GM21825 (cell line): ENCODE measurements around the gene CLEC2D.
"Not testable (repeated sequence)": the region's sequence is repeated elsewhere in the genome, so short reads cannot be mapped to it uniquely, and the experiment has no call there.

Source experiments
- ATAC-seq: cut with Tn5 transposase; IDR thresholded peaks from one replicate; pipeline ENCODE4 v1.9.1; 2021; ENCODE audit warnings: mild to moderate bottlenecking, moderate library complexity; ENCODE audit not compliant: unreplicated experiment

The CLEC2D gene

DNA sequence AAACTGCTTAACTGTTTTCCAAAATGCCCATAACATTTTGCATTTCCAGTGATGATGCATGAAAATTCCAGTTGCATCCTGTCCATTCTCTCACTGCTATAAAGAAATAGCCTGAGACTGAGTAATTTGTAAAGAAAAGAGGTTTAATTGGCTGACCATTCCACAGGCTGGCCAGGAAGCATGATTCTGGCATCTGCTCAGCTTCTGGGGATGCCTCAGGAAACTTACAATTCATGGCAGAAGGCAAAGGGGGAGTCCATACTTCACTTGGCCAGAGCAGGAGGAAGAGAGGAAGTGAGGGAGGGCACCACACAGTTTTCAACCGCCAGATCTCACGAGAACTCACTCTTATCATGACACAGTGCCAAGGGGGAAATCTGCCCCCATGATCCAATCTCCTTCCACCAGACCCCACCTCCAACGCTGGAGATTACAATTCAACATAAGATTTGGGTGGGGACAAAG is 18.2 kb upstream of the CLEC2D start:
- ATAC-seq = no peak

DNA sequence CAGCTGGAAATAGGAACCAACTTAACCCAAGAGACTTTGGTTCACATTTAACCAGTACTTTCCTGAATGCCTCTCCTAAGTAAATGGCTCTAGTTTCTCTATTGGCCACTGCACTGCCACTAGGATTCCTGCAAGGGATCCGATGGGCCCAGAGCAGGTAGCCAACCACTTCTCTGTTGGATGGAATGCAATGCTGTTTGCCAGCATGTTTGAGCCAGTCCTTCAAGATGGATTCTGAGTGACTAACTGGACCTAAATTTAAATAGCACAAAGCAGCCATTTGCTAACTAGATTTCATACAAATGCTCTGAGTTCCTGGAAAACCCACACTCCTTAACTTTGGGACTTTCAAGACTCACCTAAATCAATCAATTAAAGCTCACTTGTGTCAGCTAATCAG is 9.5 kb upstream of the CLEC2D start:
- ATAC-seq = no peak

- ATAC-seq = no peak
Measured at GRCh38 chr12:9661720-9662119, 7.8 kb upstream of the CLEC2D start.

DNA sequence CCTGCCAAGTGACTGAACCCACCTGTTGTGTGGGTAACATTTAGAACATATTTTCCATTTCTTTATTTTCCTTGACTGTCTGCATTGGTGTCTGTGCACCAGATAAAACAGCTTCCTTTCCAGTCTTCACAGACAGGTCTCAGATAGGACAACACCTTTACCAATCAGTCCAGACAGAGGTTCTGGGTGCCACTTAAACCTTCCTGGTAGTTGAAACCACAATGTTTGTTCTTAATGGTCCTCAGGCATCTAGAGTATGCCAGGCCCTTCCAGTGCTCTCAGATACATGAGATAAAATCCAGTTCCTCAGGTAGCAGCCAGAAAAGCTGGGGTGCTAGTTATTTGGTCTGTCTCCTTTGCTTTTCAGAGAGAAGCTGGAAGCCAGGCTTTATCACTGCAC is 7.0 kb upstream of the CLEC2D start:
- ATAC-seq = no peak

DNA sequence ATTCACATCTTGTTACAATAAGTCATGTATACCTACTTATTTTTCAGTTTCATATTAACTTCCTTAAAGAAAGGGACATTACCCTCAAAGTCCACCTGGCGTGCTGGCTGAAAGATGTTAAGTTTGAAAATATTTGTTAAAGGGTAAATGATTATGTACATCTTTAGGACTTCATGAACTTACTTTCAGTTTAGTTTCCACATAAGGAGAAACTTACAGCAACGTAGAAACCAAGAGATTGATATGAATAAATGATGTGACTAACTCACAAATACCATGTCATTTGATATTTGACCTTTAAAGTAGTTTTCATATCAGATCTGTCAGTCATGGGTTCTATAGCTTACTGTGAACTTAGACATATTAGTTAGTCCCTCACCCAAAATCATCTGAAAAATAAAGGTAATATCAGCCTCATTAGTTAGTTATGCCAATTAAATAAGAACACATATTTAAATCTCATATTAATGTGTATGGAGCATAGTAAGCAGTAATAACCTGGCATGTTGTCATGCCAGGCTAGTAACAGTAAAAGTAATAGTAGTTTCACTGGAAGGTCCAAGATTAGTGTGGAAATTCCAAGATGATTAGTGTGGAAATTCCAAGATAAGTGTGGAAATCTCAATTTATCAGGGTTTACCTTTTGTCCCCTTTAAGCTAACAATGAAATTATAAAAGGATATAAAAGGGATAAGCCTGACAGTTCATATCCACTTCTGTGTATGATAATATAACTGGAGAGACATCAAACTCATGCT is 1.9 kb upstream of the CLEC2D start:
- peak; percentile 52 for ATAC-seq

GRCh38 chr12:9668161-9669018 is 1.1 kb upstream of the CLEC2D start:
- no peak for ATAC-seq

- ATAC-seq = no peak
Measured at GRCh38 chr12:9669019-9669326, 540 bp upstream of the CLEC2D start.

GRCh38 chr12:9672340-9672739 is 2.8 kb downstream of the CLEC2D start:
- not testable (repeated sequence) for ATAC-seq

- peak; percentile 39 for ATAC-seq
Measured at GRCh38 chr12:9673404-9674225, 4.1 kb downstream of the CLEC2D start.

DNA sequence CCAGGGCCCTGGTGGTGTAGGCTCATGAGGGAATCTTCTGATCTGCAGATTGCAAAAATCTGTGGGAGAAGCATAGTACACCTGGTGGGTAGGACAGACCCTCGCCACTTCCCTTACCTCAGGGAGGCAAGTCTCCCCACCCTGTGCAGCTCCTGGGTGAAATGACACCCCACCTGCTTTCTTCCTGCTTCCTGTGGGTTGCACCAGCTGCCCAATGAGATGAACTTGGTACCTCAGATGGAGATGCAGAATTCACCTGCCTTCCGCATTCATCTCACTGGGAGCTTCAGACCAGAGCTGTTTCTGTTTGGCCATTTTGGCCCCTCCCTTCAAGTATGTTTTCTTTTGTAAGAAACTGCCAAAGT is 4.7 kb downstream of the CLEC2D start:
- ATAC-seq = peak; percentile 16

DNA sequence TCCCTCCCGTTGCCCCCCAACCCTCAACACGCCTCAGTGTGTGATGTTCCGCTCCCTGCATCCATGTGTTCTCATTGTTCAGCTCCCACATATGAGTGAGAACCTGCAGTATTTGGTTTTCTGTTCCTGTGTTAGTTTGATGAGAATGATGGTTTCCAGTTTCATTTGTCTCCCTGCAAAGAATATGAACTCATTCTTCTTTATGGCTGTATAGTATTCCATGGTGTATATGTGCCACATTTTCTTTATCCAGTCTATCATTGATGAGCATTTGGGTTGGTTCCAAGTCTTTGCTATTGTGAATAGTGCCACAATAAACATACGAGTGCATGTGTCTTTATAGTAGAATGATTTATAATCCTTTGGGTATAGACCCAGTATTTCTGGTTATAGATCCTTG is 13.0 kb downstream of the CLEC2D start:
- ATAC-seq = not testable (repeated sequence)

DNA sequence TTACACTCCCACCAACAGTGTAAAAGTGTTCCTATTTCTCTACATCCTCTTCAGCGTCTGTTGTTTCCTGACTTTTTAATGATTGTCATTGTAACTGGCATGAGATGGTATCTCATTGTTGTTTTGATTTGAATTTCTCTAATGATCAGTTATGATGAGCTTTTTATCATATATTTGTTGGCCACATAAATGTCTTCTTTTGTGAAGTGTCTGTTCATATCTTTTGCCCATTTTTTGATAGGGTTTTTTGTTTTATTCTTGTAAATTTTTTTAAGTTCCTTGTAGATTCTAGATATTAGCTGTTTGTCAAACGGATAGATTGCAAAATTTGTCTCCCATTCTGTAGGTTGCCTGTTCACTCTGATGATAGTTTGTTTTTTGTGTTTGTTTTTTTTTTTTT is 13.4 kb downstream of the CLEC2D start:
- ATAC-seq = not testable (repeated sequence)

DNA sequence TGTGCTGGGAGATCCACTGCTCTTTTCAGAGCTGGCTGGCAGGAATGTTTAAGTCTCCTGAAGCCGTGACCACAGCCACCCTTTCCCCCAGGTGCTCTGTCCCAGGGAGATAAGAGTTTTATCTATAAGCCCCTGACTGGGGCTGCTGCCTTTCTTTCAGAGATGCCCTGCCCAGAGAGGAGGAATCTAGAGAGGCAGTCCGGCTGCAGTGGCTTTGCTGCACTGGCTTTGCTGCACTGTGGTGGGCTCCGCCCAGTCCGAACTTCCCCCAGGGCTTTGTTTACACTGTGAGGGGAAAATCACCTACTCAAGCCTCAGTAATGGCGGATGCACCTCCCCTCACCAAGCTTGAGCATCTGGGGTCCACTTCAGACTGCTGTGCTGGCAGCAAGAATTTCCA is 15.9 kb downstream of the CLEC2D start:
- not testable (repeated sequence) for ATAC-seq

DNA sequence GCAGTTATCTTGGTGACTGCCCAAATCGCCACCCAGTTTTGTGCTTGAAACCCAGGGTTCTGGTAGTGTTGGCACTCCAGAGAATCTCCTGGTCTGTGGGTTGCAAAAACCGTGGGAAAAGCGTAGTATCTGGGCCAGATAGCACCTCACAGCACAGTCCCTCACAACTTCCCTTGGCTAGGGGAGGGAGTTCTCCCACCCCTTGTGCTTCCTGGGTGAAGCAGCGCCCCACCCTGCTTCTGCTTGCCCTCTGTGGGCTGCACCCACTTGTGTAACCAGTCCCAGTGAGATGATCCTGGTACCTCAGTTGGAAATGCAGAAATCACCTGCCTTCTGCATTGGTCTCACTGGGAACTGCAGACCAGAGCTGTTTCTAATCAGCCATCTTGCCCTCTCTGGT is 16.4 kb downstream of the CLEC2D start:
- no peak for ATAC-seq

GRCh38 chr12:9687228-9687627 is 17.7 kb downstream of the CLEC2D start:
- ATAC-seq = no peak

GRCh38 chr12:9692909-9693308 is 23.4 kb downstream of the CLEC2D start:
- no peak for ATAC-seq

- no peak for ATAC-seq
Measured at GRCh38 chr12:9694241-9694640, 24.7 kb downstream of the CLEC2D start.

GRCh38 chr12:9695150-9695549 is 25.6 kb downstream of the CLEC2D start:
- not testable (repeated sequence) for ATAC-seq

DNA sequence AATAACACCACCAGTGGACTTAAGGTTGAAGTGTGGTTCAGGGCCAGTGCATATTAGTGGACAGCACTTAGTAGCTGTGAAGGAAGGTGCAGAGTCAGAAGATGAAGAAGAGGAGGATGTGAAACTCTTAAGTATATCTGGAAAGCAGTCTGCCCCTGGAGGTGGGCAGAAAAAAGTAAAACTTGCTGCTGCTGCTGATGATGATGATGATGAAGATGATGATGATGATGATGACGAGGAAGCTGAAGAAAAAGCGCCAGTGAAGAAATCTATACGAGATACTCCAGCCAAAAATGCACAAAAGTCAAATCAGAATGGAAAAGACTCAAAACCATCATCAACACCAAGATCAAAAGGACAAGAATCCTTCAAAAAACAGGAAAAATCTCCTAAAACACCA is 26.1 kb downstream of the CLEC2D start:
- not testable (repeated sequence) for ATAC-seq

DNA sequence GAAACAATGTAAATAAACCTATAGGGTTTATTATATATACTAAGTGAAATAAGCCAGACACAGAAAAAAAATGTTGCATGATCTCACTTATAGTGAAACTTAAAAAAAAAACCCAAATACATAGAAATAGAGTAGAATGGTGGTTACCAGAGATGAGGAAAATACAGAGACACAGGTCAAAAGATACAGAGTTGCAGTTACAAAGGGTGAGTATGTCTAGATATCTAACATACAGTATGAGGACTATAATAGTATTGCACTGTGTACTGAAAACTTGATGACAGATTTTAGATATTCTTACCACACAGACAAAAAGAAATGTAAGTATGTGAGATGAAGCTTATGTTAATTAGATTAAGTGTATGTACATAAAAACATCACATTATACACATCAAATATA is 28.1 kb downstream of the CLEC2D start:
- ATAC-seq = no peak

- no peak for ATAC-seq
Measured at GRCh38 chr12:9698681-9699080, 29.2 kb downstream of the CLEC2D start.
